Subcutaneous preadipocyte (primary cell): ENCODE results near the gene CPO. TPM values are rescaled to one million over a fixed set of nuclear protein-coding genes. Genes with fewer than 3 reads are reported as not detected.

ENCODE experiments used
- total RNA-seq: library from RNA; depleted of rRNA; stranded (reverse); fragments of >200 nt; gene quantifications from 2 replicates; pipeline ENCODE4 v1.2.3, GENCODE V29; 2012

Gene CPO, protein sequence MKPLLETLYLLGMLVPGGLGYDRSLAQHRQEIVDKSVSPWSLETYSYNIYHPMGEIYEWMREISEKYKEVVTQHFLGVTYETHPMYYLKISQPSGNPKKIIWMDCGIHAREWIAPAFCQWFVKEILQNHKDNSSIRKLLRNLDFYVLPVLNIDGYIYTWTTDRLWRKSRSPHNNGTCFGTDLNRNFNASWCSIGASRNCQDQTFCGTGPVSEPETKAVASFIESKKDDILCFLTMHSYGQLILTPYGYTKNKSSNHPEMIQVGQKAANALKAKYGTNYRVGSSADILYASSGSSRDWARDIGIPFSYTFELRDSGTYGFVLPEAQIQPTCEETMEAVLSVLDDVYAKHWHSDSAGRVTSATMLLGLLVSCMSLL
- under 0.01 and 0.20 TPM in 2 replicates for total RNA-seq

GRCh38 chr2:206939340-206939739 lies at the start of gene CPO:
TSS of gene CPO (plus strand) at chr2:206939518. CDS start at chr2:206939600, 82 bp downstream.

Other genes starting within 250 kb of the CPO start
- gene DYTN, start 221.1 kb upstream of the CPO start, total RNA-seq: not detected in 2 replicates
- gene MDH1B, start 174.2 kb upstream of the CPO start, total RNA-seq: 0.37 and 0.78 TPM in 2 replicates
- 42.6 and 51.2 TPM in 2 replicates for gene FASTKD2, start 173.9 kb upstream of the CPO start, total RNA-seq
- 16.2 and 19.7 TPM in 2 replicates for gene KLF7, start 226.4 kb downstream of the CPO start, total RNA-seq